ENCODE measurements around the gene DIPK1B.

Gene DIPK1B

DNA sequence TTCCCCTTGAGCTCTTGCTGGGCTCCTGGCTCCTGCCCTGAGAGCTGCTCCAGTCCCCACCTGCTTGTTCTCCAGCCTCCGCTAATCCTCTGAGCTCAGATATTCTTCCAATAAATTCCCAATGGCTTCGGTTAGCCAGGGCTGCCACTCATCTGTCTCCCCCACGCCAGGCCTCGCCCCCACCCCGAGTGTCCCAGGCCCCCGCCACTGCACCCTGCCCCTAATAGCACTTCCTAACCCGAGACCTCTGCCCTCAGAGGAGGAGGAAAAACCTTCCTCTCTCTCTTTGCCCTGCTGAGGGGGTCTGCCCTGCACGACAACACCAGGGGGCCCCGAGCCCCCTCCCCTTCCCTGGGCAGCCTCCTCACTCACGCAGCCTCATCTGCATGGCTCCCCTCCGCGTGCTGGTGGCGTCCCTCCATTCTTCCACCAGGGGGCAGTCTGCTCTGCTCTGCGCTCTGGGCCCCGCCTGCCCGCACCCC, 57.4 kb downstream of the DIPK1B start:
- H3K4me3 ChIP-seq (ENCODE audit: low read length) = peak overlapping the region; percentile 46
- H3K27me3 ChIP-seq (ENCODE audit: insufficient read depth, low read length) = no peaks in the 10 kb centered on the region
- peaks cover 12% of the 10 kb centered on the region; the same call in 1 of the 2 replicates for H3K9me3 ChIP-seq (ENCODE audit: insufficient read depth, low read depth, low read length)
- H3K36me3 ChIP-seq (ENCODE audit: insufficient read depth, low read length) = no peaks in the 10 kb centered on the region
- H3K27ac ChIP-seq (ENCODE audit: low read depth, low read length) = no peak overlapping the region
- 12% methylated on average over 16 of the region's 16 CpGs for WGBS
- no peak overlapping the region for H3K9ac ChIP-seq (ENCODE audit: low read depth, low read length)
- H3K4me1 ChIP-seq (ENCODE audit: insufficient read depth, low read length) = no peaks in the 10 kb centered on the region

GRCh38 chr9:136771907-136772415, 59.6 kb downstream of the DIPK1B start:
- no peak overlapping the region for H3K27ac ChIP-seq (ENCODE audit: low read depth, low read length)
- no peak overlapping the region for H3K4me3 ChIP-seq (ENCODE audit: low read length)
- no peak overlapping the region for H3K9ac ChIP-seq (ENCODE audit: low read depth, low read length)
- H3K36me3 ChIP-seq (ENCODE audit: insufficient read depth, low read length) = no peaks in the 10 kb centered on the region
- no peaks in the 10 kb centered on the region for H3K4me1 ChIP-seq (ENCODE audit: insufficient read depth, low read length)
- 92% methylated on average over 3 of the region's 3 CpGs for WGBS
- no peaks in the 10 kb centered on the region for H3K27me3 ChIP-seq (ENCODE audit: insufficient read depth, low read length)
- H3K9me3 ChIP-seq (ENCODE audit: insufficient read depth, low read depth, low read length) = peaks cover 12% of the 10 kb centered on the region; the same call in 1 of the 2 replicates

DNA sequence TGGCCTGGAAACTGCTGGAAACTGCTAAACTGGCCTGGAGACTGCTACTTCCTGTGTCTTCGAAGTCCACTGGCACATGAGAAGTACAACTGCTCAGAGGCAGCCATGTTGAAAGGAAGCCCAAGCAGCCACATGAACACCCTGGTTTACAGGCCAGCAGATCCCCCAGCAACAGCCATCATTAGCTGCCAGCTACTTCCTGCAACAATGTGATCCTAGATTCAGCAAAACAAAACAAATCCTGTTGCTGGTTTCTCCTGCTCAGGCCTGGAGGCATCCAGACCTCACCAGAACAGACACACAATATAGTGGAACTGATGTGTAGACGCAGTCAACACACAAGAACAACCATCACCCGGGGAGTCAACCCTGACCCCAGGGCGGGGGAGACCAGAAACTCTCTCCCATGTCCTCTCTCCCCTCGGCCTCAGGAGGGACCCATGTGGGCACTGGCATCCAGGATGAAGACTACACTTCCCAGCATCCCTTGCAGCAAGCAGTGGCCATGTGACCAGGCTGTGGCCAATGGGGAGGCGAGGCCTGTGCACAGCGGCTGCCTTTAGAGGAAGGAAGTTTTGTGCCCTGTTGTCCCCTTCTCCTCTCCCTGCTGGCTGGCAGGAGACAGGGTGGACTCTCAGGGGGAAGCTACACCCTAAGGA, 61.1 kb downstream of the DIPK1B start:
- Histone ChIP-seq H3K36me3 (ENCODE audit: insufficient read depth, low read length) (no peaks in the 10 kb centered on the region), H3K27me3 (ENCODE audit: insufficient read depth, low read length) (peaks cover 3% of the 10 kb centered on the region; the same call in 1 of the 2 replicates), H3K27ac (ENCODE audit: low read depth, low read length) (no peak overlapping the region), H3K9ac (ENCODE audit: low read depth, low read length) (no peak overlapping the region), H3K9me3 (ENCODE audit: insufficient read depth, low read depth, low read length) (peaks cover 12% of the 10 kb centered on the region; the same call in 1 of the 2 replicates), H3K4me1 (ENCODE audit: insufficient read depth, low read length) (no peaks in the 10 kb centered on the region), H3K4me3 (ENCODE audit: low read length) (no peak overlapping the region)
- WGBS = 79% methylated on average over 7 of the region's 7 CpGs

All from HUES64 (cell line).